ENCODE measurements around the gene RUNX3.

The RUNX3 gene

GRCh38 chr1:24878775-24879742 lies 51.0 kb downstream of the RUNX3 start:
- no peak for DNase-seq (ENCODE audit: low spot score)

- DNase-seq (ENCODE audit: low spot score) = no peak
Measured at GRCh38 chr1:24878045-24878444, 52.0 kb downstream of the RUNX3 start.

DNA sequence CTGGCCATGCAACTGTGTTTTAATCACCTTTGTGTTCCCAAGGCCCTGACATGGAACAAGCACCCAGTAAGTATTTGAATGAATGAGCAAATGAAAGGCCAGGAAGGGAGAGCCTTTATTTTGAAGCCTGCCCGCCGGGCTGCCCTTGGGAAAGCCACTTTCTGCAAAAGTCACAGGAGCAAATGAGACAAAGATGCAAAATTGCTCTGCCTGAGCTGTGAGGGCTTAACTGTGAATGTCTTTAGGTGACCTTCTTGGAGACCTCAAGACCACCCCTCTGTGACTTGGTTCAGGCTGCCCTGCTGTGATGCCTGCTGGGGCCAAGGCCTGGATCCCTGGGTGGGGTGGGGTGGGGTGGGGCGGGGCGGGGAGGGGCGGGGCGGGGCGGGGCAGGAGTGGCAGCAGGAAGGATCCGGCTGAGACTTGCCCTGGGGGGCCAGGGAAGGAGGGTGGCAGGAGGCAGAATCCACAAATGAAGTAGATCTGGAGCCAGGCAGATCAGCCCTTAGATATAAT lies 54.0 kb downstream of the RUNX3 start:
- DNase-seq (ENCODE audit: low spot score) = no peak

GRCh38 chr1:24875257-24875656 lies 54.8 kb downstream of the RUNX3 start:
- no peak for DNase-seq (ENCODE audit: low spot score)

GRCh38 chr1:24874611-24875234 lies 55.4 kb downstream of the RUNX3 start:
- DNase-seq (ENCODE audit: low spot score) = no peak

- no peak for DNase-seq (ENCODE audit: low spot score)
Measured at GRCh38 chr1:24874056-24874455, 56.0 kb downstream of the RUNX3 start.

DNA sequence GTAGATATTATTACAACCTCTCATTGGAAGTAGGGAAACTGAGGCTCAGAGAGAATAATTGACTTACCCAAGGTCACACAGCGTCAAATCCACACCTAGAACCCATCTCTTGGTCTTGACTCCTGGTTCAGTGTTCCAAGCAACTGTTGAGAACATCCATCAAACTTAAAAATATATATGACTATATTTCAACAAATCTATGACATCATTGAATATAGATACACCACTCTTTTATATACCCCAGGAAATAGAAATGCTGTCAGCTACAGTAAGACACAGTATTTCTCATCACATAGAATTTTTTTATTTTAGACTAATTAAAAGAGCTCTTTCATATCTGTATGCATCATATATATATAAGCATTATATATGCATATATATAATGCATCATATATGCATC lies 56.9 kb downstream of the RUNX3 start:
- DNase-seq (ENCODE audit: low spot score) = no peak

GRCh38 chr1:24872061-24872850 lies 57.8 kb downstream of the RUNX3 start:
- DNase-seq (ENCODE audit: low spot score) = peak; percentile 77

GRCh38 chr1:24871306-24871901 lies 58.7 kb downstream of the RUNX3 start:
- DNase-seq (ENCODE audit: low spot score) = no peak

- no peak for DNase-seq (ENCODE audit: low spot score)
Measured at GRCh38 chr1:24870551-24871195, 59.4 kb downstream of the RUNX3 start.

DNA sequence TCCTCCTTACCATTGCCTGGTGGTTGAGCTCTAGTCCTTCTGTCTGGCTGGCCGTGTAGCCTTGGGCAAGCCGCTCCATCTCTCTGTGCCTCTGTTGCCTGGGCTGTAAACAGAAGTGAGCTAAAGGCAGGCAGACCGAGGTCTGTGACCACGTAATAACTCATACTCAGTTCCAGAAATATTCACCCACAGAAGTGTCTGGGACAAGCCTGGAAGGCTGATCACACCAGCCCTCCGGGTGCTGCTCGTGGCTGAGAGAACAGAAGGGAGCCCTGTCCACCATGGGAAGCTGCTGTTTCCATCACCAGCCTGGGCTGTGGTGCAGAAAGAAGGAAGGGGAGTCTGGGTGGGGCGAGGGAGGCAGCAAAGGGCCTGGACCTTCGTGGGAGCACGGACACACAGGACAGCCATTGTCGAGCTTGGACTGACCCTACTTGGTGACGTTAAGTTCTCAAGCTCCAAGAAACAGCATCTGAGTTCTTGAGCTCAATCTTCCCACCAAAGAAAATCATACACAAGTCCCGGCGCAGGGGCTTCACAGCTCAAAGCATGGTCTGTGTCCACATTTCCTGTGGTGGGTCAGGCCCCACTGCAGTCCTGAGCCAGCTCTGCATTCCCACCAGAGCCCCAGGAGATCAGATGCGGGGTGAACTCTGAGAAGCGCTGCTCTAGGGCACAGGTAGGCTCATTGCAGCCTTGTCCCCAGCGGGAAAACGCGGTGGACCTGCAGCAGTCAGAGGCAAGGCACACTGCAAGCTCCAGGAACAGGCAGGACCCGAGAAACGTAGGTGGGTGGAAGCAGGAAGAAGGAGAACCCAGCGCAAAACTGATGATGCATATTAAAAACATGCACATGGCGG lies 61.8 kb downstream of the RUNX3 start:
- no peak for DNase-seq (ENCODE audit: low spot score)

DNA sequence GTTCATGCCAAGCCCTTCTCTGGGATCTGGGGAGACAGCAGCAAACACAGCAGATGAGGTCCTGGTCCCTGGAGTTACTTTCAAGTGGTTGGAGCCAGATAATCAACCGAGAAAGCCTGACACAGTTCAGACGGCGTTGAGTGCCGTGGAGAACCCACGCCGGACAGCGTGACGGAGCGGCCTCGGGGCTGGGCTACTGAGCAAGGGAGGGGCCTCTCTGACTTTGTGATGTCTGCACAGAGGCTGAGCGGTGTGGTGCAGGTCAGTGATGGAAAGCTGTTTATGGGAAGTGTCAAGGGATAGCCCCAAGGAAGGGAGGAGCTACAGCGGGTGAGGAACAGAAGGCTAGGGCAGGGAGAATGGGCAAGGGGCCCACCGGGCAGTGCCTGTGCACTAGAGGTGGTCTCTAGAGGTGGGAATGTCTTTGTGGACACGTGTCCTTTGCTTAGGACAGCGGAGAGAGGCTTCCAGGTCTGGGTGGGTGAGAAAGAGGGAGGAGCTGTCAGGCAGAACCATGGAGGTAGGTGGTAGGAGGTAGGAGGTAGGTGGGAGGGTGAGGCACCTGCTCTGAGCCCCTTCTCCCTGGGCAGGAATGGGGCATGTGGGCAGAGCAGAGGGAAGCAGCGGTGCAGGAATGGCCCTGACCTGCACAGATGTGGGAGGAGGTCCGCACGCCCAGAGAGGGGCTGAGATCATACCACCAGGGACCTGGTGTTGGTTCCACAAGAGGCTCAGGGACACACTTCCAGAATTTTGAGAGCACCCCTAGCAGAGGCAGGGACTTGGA lies 62.8 kb downstream of the RUNX3 start:
- DNase-seq (ENCODE audit: low spot score) = no peak

DNA sequence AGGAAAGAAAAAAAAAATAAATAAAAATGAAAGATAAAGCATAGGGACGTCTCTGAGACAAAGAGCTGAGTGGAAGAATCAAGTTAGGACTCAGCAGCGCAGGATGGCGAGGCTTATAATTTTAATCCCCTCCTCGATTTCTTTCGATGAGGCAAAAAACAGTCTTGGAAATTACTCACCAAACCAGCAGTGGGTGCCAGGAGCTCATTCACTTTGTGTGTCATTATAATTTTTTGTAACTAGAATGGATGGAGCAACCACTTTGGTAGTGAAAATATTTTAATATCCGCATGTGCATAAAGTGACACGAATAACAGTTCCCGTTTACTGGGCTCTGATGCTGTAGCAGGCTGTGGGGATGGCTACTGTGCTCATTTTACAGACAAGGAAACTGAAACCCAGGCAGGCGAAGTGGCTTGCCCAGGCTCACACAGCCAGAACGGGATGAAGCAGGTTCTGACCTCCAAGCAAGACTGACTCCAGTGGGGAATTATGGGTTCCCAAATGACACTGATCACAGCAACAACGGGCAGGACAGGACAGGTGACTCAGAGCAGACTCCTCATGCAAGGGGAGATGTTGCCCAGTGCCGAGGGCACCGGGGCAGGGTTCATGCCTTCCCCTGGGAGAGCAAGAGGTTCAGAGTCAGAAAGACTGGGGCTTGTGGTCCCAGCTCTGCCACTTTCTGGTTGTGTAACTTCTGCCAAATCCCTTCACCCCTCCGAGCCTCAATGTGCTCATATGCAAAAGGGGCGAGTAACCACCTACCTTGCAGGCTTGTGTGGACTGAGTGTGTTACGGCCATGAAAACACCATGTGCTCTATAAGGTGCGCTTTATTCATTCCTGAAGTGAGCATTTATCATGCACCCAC lies 63.6 kb downstream of the RUNX3 start:
- no peak for DNase-seq (ENCODE audit: low spot score)

DNA sequence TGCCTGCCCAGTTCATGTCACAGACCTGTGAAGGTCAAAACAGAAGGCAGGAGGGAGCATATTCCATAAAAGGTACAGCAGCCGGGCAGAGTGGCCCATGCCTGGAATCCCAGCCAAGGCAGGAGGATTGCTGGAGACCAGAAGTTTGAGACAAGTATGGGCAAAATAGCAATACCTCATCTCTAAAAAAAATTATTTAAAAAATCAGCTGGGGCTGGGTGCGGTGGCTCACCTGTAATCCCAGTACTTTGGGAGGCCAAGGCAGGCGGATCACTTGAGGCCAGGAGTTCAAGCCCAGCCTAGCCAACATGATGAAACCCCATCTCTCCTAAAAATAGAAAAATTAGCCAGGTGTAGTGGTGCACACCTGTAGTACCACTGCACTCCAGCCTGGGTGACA lies 64.5 kb downstream of the RUNX3 start:
- no peak for DNase-seq (ENCODE audit: low spot score)

DNA sequence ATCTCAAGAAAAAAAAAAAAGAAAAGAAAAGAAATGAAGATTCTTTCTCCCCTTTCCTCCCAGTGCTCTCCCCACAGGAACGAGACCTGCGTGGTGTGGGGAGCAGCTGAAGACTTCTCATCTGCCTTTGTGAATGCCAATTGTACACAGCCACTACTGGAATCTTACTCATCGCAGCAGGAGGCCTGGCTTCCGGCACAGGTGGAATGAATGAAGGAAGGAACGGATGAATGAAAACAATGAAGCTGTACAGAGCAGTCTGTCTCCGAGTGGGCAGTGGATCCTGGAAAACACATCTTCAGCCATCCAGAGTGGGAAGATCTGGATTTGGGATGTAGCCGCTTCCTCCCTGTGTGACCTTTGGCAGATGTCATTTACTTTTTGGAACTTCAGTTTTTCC lies 64.9 kb downstream of the RUNX3 start:
- no peak for DNase-seq (ENCODE audit: low spot score)

- no peak for DNase-seq (ENCODE audit: low spot score)
Measured at GRCh38 chr1:24864370-24864777, 65.7 kb downstream of the RUNX3 start.

DNA sequence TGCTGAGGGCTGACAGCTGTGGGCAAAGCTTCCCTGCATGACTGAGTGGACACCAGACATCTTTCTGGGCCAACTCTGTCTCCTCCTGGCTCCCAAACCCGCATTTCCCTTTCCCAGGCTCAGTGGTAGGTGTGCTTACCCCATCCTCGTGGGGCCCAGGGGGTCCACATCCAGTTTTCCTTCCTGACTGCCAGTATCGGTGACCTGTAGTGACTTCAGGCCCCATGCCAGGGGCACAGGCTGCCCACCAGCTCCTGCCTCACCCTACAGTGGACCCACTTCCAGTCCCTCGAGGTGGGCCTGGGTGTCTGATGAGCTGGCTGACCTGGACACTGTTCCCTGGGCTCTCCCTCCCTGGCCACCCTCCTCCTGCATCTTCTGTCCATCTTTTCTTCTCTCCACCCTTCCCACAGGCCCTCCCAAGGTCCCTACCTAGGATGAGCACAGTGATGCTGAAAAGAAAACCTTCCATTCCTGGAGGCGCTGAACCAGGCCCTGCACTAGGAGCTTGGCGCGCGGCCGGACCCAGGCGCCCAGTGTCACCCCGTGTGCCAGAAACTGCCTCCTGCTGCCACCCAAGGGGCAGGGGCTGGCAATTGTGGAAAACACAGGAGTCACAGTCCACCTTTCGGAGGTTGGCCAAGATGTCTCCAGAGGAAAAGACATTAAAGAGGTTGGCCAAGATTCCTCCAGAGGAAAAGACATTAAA lies 67.1 kb downstream of the RUNX3 start:
- DNase-seq (ENCODE audit: low spot score) = no peak
